Measurements from ENCODE around the gene SH3GL1. TPM values are rescaled to one million over a fixed set of nuclear protein-coding genes. Genes with fewer than 3 reads are reported as not detected.

SH3GL1 gene
- total RNA-seq, 1 experiment from 2014 or later: 40.7 TPM

DNA sequence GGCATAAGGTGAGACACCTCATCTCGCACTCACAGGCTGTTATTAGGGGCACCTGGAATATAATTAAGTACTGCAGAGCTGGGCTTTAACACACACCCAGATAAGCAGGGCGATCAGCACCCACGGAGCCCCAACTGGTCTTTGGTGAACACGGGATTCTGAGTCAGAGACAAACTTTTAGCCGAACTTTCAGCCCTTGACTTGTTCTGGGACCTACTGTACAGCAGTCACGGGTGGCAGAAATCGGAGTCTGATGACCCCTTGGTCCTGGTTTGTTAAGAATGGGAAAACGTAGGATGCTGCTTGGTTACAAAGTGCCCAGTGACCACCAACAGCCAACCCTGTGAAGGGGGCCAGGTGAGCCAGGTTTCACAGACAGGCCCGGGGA is 9.0 kb downstream of the SH3GL1 start:
- H3K4me3 Mint-ChIP-seq (ENCODE audit: low read depth, unreplicated experiment): no peak overlapping the region
- peaks cover 9% of the 10 kb centered on the region for H3K36me3 Mint-ChIP-seq (ENCODE audit: insufficient read depth, unreplicated experiment)
- peaks cover 22% of the 10 kb centered on the region for H3K4me1 Mint-ChIP-seq (ENCODE audit: low read depth, unreplicated experiment)
- TF ChIP-seq, protein P1, sequence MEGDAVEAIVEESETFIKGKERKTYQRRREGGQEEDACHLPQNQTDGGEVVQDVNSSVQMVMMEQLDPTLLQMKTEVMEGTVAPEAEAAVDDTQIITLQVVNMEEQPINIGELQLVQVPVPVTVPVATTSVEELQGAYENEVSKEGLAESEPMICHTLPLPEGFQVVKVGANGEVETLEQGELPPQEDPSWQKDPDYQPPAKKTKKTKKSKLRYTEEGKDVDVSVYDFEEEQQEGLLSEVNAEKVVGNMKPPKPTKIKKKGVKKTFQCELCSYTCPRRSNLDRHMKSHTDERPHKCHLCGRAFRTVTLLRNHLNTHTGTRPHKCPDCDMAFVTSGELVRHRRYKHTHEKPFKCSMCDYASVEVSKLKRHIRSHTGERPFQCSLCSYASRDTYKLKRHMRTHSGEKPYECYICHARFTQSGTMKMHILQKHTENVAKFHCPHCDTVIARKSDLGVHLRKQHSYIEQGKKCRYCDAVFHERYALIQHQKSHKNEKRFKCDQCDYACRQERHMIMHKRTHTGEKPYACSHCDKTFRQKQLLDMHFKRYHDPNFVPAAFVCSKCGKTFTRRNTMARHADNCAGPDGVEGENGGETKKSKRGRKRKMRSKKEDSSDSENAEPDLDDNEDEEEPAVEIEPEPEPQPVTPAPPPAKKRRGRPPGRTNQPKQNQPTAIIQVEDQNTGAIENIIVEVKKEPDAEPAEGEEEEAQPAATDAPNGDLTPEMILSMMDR (IDR thresholded peaks at IDR 0.05; ENCODE audit: unreplicated experiment): no peak
- H3K27ac Mint-ChIP-seq (ENCODE audit: unreplicated experiment): no peak overlapping the region
- CTCF ChIA-PET: no interaction called here
- no peaks in the 10 kb centered on the region for H3K27me3 Mint-ChIP-seq (ENCODE audit: unreplicated experiment)
- intact Hi-C loops (cut with micrococcal nuclease; ENCODE audit: unreplicated experiment): no loop called here
- BruUV-seq (replicated peaks): no TSS peak
- DNase-seq: no peak
- H3K9me3 Mint-ChIP-seq (ENCODE audit: low read depth, unreplicated experiment): no peaks in the 10 kb centered on the region

- Mint-ChIP-seq H3K36me3 (ENCODE audit: insufficient read depth, unreplicated experiment) (peaks cover 5% of the 10 kb centered on the region), H3K27me3 (ENCODE audit: unreplicated experiment) (no peaks in the 10 kb centered on the region), H3K9me3 (ENCODE audit: low read depth, unreplicated experiment) (no peaks in the 10 kb centered on the region), H3K4me3 (ENCODE audit: low read depth, unreplicated experiment) (no peak overlapping the region), H3K27ac (ENCODE audit: unreplicated experiment) (no peak overlapping the region), H3K4me1 (ENCODE audit: low read depth, unreplicated experiment) (peaks cover 22% of the 10 kb centered on the region)
- no TSS peak for BruUV-seq (replicated peaks)
- no peak for DNase-seq
- CTCF ChIA-PET: no interaction called here
- intact Hi-C loops (cut with micrococcal nuclease; ENCODE audit: unreplicated experiment): no loop called here
- TF ChIP-seq, protein P1 (IDR thresholded peaks at IDR 0.05; ENCODE audit: unreplicated experiment): no peak
These were observed 9.6 kb downstream of the SH3GL1 start for GRCh38 chr19:4390567-4391305.

GRCh38 chr19:4390017-4390566 is 10.3 kb downstream of the SH3GL1 start:
- no peak overlapping the region for H3K4me3 Mint-ChIP-seq (ENCODE audit: low read depth, unreplicated experiment)
- peaks cover 22% of the 10 kb centered on the region for H3K4me1 Mint-ChIP-seq (ENCODE audit: low read depth, unreplicated experiment)

GRCh38 chr19:4389511-4390016 is 10.8 kb downstream of the SH3GL1 start:
- CTCF ChIA-PET: no interaction called here
- Mint-ChIP-seq H3K9me3 (ENCODE audit: low read depth, unreplicated experiment) (no peaks in the 10 kb centered on the region), H3K36me3 (ENCODE audit: insufficient read depth, unreplicated experiment) (peaks cover 5% of the 10 kb centered on the region), H3K27me3 (ENCODE audit: unreplicated experiment) (no peaks in the 10 kb centered on the region), H3K4me1 (ENCODE audit: low read depth, unreplicated experiment) (peaks cover 22% of the 10 kb centered on the region), H3K27ac (ENCODE audit: unreplicated experiment) (no peak overlapping the region), H3K4me3 (ENCODE audit: low read depth, unreplicated experiment) (no peak overlapping the region)
- BruUV-seq (replicated peaks): no TSS peak
- TF ChIP-seq, protein P1 (IDR thresholded peaks at IDR 0.05; ENCODE audit: unreplicated experiment): no peak
- no peak for DNase-seq
- intact Hi-C loops (cut with micrococcal nuclease; ENCODE audit: unreplicated experiment): no loop called here

More at GRCh38 chr19:4390017-4390566, 10.3 kb downstream of the SH3GL1 start:
- peaks cover 5% of the 10 kb centered on the region for H3K36me3 Mint-ChIP-seq (ENCODE audit: insufficient read depth, unreplicated experiment)
- intact Hi-C loops (cut with micrococcal nuclease; ENCODE audit: unreplicated experiment): no loop called here
- no peak overlapping the region for H3K27ac Mint-ChIP-seq (ENCODE audit: unreplicated experiment)
- no peaks in the 10 kb centered on the region for H3K9me3 Mint-ChIP-seq (ENCODE audit: low read depth, unreplicated experiment)
- DNase-seq: no peak
- CTCF ChIA-PET: no interaction called here
- TF ChIP-seq, protein P1 (IDR thresholded peaks at IDR 0.05; ENCODE audit: unreplicated experiment): no peak
- no TSS peak for BruUV-seq (replicated peaks)
- no peaks in the 10 kb centered on the region for H3K27me3 Mint-ChIP-seq (ENCODE audit: unreplicated experiment)
